Stimulated activated CD8-positive, alpha-beta memory T cell treated with anti-CD3 and anti-CD28 coated beads, Interleukin-7, amount 100 ng/mL, for 48 hours (primary cell): ENCODE data around the gene RUSF1.
"Not testable (repeated sequence)": the region's sequence is repeated elsewhere in the genome, so short reads cannot be mapped to it uniquely, and the experiment has no call there.

Experiments
- DNase-seq, 2 donors: peaks; one replicate each; pipeline ENCODE4 v3.0.0-alpha.2; 2020; ENCODE audit warnings: low read depth in 1 of 2; ENCODE audit errors: extremely low read depth in 1 of 2

RUSF1 gene

GRCh38 chr16:31519759-31520431 lies 11.7 kb upstream of the RUSF1 start:
- no peak for DNase-seq

- DNase-seq = no peak
Observed at GRCh38 chr16:31517800-31518402, 9.7 kb upstream of the RUSF1 start.

- no peak for DNase-seq
Observed at GRCh38 chr16:31513884-31514283, 5.7 kb upstream of the RUSF1 start.

- DNase-seq = no peak
Observed at GRCh38 chr16:31513126-31513525, 4.9 kb upstream of the RUSF1 start.

GRCh38 chr16:31508706-31509195 lies 560 bp upstream of the RUSF1 start:
- no peak for DNase-seq

GRCh38 chr16:31507617-31507928 lies 618 bp downstream of the RUSF1 start:
- no peak for DNase-seq

GRCh38 chr16:31505483-31505882 lies 2.7 kb downstream of the RUSF1 start:
- no peak for DNase-seq

- no peak for DNase-seq
Observed at GRCh38 chr16:31504159-31504558, 4.0 kb downstream of the RUSF1 start.

GRCh38 chr16:31503555-31503954 lies 4.6 kb downstream of the RUSF1 start:
- DNase-seq = not testable (repeated sequence)

- no peak for DNase-seq
Observed at GRCh38 chr16:31502981-31503380, 5.2 kb downstream of the RUSF1 start.

- DNase-seq = no peak
Observed at GRCh38 chr16:31501966-31502348, 6.2 kb downstream of the RUSF1 start.

GRCh38 chr16:31501226-31501965 lies 6.8 kb downstream of the RUSF1 start:
- no peak for DNase-seq

GRCh38 chr16:31499928-31500327 lies 8.3 kb downstream of the RUSF1 start:
- no peak for DNase-seq

- DNase-seq = no peak
Observed at GRCh38 chr16:31498493-31498892, 9.7 kb downstream of the RUSF1 start.

GRCh38 chr16:31496670-31497069 lies 11.5 kb downstream of the RUSF1 start:
- DNase-seq = no peak

- no peak for DNase-seq
Observed at GRCh38 chr16:31493506-31494125, 14.6 kb downstream of the RUSF1 start.

GRCh38 chr16:31491778-31492418 lies 16.3 kb downstream of the RUSF1 start:
- no peak for DNase-seq

GRCh38 chr16:31489616-31490584 lies 18.3 kb downstream of the RUSF1 start:
- DNase-seq = no peak

GRCh38 chr16:31489298-31489564 lies 19.0 kb downstream of the RUSF1 start:
- no peak for DNase-seq
